Neural cell (in vitro differentiated cells): ENCODE data around the gene MYADML2. TPM values are rescaled to one million over a fixed set of nuclear protein-coding genes. Genes with fewer than 3 reads are reported as not detected.

Experiments used
- H2AFZ ChIP-seq: fragments of 200-600, 300-800 bp; sonication (generic), shearing (Covaris generic); 2 replicates; pipeline ENCODE4 v1.6.0; 2014; ENCODE audit warnings: low read depth, mild to moderate bottlenecking, antibody characterized with exemption, low read length, moderate library complexity
- H3F3A ChIP-seq: fragments of 200-600 bp; shearing (Covaris generic); 2 replicates; pipeline ENCODE4 v1.6.1; 2016; ENCODE audit warnings: mild to moderate bottlenecking, moderate library complexity, mixed read lengths, antibody characterized with exemption, low read length; ENCODE audit not compliant: insufficient read depth, poor library complexity, severe bottlenecking
- H3K27ac ChIP-seq: fragments of 200-600, 300-800 bp; sonication (generic), shearing (Covaris generic); 2 replicates; pipeline ENCODE4 v1.5.1; 2014; ENCODE audit warnings: mild to moderate bottlenecking, low read length, moderate library complexity
- H3K27me3 ChIP-seq: fragments of 300-800, 200-600 bp; sonication (generic), shearing (Covaris generic); 2 replicates; pipeline ENCODE4 v1.6.0; 2014; ENCODE audit warnings: mild to moderate bottlenecking, low read depth, low read length, moderate library complexity; ENCODE audit not compliant: insufficient read depth
- H3K36me3 ChIP-seq: fragments of 300-800, 200-600 bp; sonication (generic), shearing (Covaris generic); 2 replicates; pipeline ENCODE4 v1.5.1; 2014; ENCODE audit warnings: mild to moderate bottlenecking, antibody characterized with exemption, low read length, moderate library complexity; ENCODE audit not compliant: insufficient read depth
- H3K4me2 ChIP-seq: fragments of 300-800, 200-600 bp; sonication (generic), shearing (Covaris generic); 2 replicates; pipeline ENCODE4 v1.6.0; 2014; ENCODE audit warnings: mild to moderate bottlenecking, low read length
- H3K4me3 ChIP-seq: fragments of 300-800, 200-600 bp; sonication (generic), shearing (Covaris generic); 2 replicates; pipeline ENCODE4 v1.5.1; 2014; ENCODE audit warnings: mild to moderate bottlenecking, low read length, moderate library complexity
- H3K79me2 ChIP-seq: fragments of 200-600 bp; shearing (Covaris generic); replicated peaks from 2 replicates; pipeline ENCODE4 v1.6.0; 2014; ENCODE audit warnings: mild to moderate bottlenecking, low read length, moderate library complexity; ENCODE audit not compliant: insufficient read depth
- H3K9ac ChIP-seq: fragments of 300-800, 200-600 bp; sonication (generic), shearing (Covaris generic); 2 replicates; pipeline ENCODE4 v1.6.1; 2016; ENCODE audit warnings: mild to moderate bottlenecking, low read length, mixed read lengths
- H3K9me2 ChIP-seq: fragments of 200-600 bp; shearing (Covaris generic); 2 replicates; pipeline ENCODE4 v1.6.1; 2016; ENCODE audit warnings: mild to moderate bottlenecking, low read length, mixed read lengths; ENCODE audit not compliant: insufficient read depth
- H3K9me3 ChIP-seq: fragments of 200-600, 300-800 bp; sonication (generic), shearing (Covaris generic); 2 replicates; pipeline ENCODE4 v1.6.1; 2016; ENCODE audit warnings: mild to moderate bottlenecking, mixed run types, low read length, moderate library complexity, mixed read lengths
- H4K20me1 ChIP-seq: fragments of 200-600 bp; shearing (Covaris generic); 2 replicates; pipeline ENCODE4 v1.6.1; 2016; ENCODE audit warnings: mild to moderate bottlenecking, mixed run types; ENCODE audit not compliant: insufficient read depth
- CTCF ChIP-seq: fragments of 450-650 bp; IDR thresholded peaks from 2 replicates; pipeline ENCODE4 v1.5.1; 2014; ENCODE audit warnings: antibody characterized with exemption, mild to moderate bottlenecking, moderate library complexity; ENCODE audit not compliant: poor library complexity, severe bottlenecking
- EP300 ChIP-seq: fragments of 450-650 bp; conservative IDR thresholded peaks from 2 replicates; pipeline ENCODE4 v1.6.1; 2014; ENCODE audit warnings: antibody characterized with exemption, mild to moderate bottlenecking, moderate library complexity; ENCODE audit not compliant: poor library complexity, severe bottlenecking
- EZH2 ChIP-seq: fragments of 200-600, 300-800 bp; shearing (Covaris generic), sonication (generic); IDR thresholded peaks from 2 replicates; pipeline ENCODE4 v1.6.1; 2014; ENCODE audit warnings: antibody characterized with exemption, low read length, borderline replicate concordance, mild to moderate bottlenecking; ENCODE audit not compliant: insufficient read depth, poor library complexity, severe bottlenecking
- MXI1 ChIP-seq: fragments of 450-650 bp; conservative IDR thresholded peaks from 2 replicates; pipeline ENCODE4 v1.6.1; 2014; ENCODE audit warnings: antibody characterized with exemption, mild to moderate bottlenecking; ENCODE audit not compliant: poor library complexity, severe bottlenecking
- POLR2AphosphoS5 ChIP-seq: IDR thresholded peaks from 2 replicates; pipeline ENCODE4 v1.6.1; 2012
- RAD21 ChIP-seq: fragments of 450-650 bp; conservative IDR thresholded peaks from 2 replicates; pipeline ENCODE4 v1.6.1; 2014; ENCODE audit warnings: antibody characterized with exemption, mild to moderate bottlenecking, moderate library complexity
- REST ChIP-seq: IDR thresholded peaks from 2 replicates; pipeline ENCODE4 v1.6.1; 2012; ENCODE audit warnings: borderline replicate concordance
- SMC3 ChIP-seq: fragments of 450-650 bp; conservative IDR thresholded peaks from 2 replicates; pipeline ENCODE4 v1.6.1; 2014; ENCODE audit warnings: antibody characterized with exemption, mild to moderate bottlenecking, moderate library complexity; ENCODE audit not compliant: poor library complexity
- TAF1 ChIP-seq: IDR thresholded peaks from 2 replicates; pipeline ENCODE4 v1.6.1; 2012; ENCODE audit warnings: low read depth
- polyA plus RNA-seq: library from polyadenylated mRNA; depleted of rRNA; stranded (reverse); fragments of >200 nt; gene quantifications from 2 replicates; pipeline ENCODE4 v1.2.3, GENCODE V29; 2014

The MYADML2 gene
- polyA plus RNA-seq, 1 donor from 2014 or later: 1.1 TPM

GRCh38 chr17:81987161-81987770 lies 40.2 kb upstream of the MYADML2 start:
- H3F3A ChIP-seq: no peaks in the 10 kb centered on the region
- no peak overlapping the region for H3K4me3 ChIP-seq
- H3K9me2 ChIP-seq: no peaks in the 10 kb centered on the region
- no peak overlapping the region for H3K27ac ChIP-seq
- no peaks in the 10 kb centered on the region for H3K36me3 ChIP-seq
- no peaks in the 10 kb centered on the region for H3K79me2 ChIP-seq
- H3K27me3 ChIP-seq: no peaks in the 10 kb centered on the region
- no peak overlapping the region for H3K9ac ChIP-seq
- H3K4me2 ChIP-seq: no peak overlapping the region
- TF ChIP-seq EZH2 (no peak), POLR2AphosphoS5 (no peak), TAF1 (no peak), REST (no peak), MXI1 (no peak), CTCF (no peak), RAD21 (no peak), EP300 (no peak), SMC3 (no peak)
- no peaks in the 10 kb centered on the region for H4K20me1 ChIP-seq
- no peak overlapping the region for H2AFZ ChIP-seq
- H3K9me3 ChIP-seq: no peaks in the 10 kb centered on the region

- no peak overlapping the region for H2AFZ ChIP-seq
- no peaks in the 10 kb centered on the region for H3K9me2 ChIP-seq
- H3F3A ChIP-seq: no peaks in the 10 kb centered on the region
- H3K4me3 ChIP-seq: no peak overlapping the region
- no peaks in the 10 kb centered on the region for H3K79me2 ChIP-seq
- H3K27me3 ChIP-seq: no peaks in the 10 kb centered on the region
- H3K9me3 ChIP-seq: no peaks in the 10 kb centered on the region
- H3K9ac ChIP-seq: no peak overlapping the region
- no peak overlapping the region for H3K27ac ChIP-seq
- no peaks in the 10 kb centered on the region for H3K36me3 ChIP-seq
- no peaks in the 10 kb centered on the region for H4K20me1 ChIP-seq
- TF ChIP-seq SMC3 (no peak), RAD21 (no peak)
- no peak overlapping the region for H3K4me2 ChIP-seq
These were observed 39.6 kb upstream of the MYADML2 start for GRCh38 chr17:81986606-81987005.
